GM19468 (cell line): ENCODE measurements around the gene LUZP2.

ENCODE experiments used
- ATAC-seq: cut with Tn5 transposase; IDR thresholded peaks from one replicate; pipeline ENCODE4 v1.9.1; 2021; ENCODE audit warnings: mild to moderate bottlenecking, moderate library complexity, moderate number of reproducible peaks; ENCODE audit not compliant: unreplicated experiment; ENCODE audit errors: extremely low read depth

Gene LUZP2

DNA sequence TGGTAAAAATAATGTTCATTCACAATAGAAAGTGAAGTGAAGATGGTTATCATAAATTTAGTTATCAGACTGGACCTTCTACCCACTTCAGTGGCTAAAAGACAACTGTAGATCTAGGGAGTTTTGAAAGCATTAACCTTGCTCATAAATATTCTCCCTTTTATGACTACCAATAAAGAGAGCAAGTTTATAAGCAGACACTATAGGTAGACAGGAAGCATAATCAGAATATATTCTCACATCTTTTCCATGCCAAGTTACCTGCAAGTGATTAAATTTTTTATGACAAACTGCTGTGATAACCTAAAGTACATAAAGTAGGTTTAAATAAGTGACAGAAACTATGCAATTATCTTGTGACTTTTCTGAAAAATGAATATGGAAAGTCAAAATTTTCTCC, 62.5 kb downstream of the LUZP2 start:
- no peak for ATAC-seq

DNA sequence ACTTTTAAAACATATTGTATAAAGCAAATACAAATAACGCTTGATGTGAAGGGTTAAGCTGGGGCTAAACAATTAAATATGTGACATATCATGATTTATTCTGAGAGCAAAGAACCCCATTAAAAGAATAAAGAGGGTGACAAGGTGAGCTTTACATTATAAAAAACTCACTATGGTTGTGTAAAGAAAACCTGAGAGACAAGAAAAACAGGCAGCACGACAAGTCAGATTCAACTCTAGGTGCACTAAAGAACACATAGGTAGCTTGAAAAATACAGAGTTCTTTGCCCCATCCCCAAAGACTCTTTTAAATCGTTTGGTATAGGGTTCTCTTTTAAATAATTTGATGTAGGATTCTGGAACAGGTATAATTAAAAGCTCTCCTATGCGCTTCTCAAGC, 63.5 kb downstream of the LUZP2 start:
- no peak for ATAC-seq

DNA sequence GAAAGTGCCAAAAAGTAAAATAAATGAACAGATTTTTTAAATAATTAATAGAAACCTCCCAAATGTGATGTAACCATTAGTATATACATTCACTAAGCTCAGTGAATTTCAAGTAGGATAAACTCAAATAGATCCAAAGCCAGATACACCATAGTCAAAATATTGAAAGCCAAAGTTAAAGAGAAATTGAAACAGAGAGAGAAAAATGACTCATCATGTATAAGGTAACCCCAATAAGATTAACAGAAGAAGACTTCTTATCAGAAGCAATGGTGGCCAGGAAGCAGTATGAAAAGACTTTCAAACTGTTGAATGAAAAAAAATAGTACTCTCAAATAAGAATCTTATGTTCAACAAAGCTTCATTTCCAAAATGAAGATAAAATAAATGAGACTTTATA, 70.5 kb downstream of the LUZP2 start:
- no peak for ATAC-seq

DNA sequence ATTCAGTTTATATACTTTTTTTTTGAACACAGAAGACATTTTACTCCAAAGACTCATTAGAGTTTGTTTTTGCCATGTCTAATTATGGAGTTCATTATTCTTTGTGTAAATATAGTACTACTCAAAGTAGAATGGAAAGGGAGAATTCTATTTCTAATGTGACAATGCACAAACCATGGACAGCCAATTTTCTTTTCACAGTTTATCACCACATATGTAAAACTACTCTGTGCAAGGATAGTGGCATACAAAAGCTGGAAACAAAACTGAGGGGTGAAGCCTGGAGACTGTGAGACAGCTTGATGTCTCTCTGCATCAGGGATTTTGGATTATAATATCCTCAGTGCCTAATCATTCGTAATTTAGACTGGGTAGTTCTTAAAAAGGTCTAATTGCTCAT, 75.5 kb downstream of the LUZP2 start:
- ATAC-seq, result no peak

DNA sequence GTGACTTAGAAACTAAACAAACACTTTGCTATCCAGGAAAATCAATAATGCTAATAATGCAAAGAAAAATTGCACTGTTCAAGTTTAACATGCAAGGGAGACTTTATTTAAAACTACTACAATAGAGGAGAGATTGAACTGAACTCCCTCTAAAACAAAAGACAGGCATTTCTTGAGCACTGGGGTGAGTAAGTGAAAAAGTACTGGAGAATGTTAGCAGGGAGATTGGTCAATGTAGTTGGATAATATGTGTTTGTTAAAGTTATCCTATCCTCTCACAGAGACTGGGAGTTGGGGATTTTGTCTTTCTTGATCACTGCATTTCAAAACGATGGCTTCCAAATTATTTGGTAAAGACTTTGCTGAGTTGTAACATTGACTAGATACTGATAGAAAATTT, 77.6 kb downstream of the LUZP2 start:
- no peak for ATAC-seq

DNA sequence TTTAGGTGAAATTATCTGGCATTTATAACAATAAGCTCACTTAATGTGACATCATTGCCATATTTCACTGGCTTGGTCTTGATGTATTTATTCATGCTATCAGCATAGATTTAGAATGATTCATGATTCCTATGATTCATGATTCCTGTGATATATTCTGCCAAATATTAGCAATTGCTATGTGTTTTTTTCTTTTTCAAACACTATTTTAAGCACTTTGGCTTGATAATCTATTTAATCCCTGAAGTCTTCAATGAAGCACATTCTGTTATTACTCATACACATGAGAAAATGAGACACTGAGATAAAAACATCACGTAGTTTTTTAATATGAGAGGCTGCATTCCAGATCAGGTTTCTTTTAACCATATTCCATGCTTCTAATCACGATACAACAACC, 78.5 kb downstream of the LUZP2 start:
- no peak for ATAC-seq

DNA sequence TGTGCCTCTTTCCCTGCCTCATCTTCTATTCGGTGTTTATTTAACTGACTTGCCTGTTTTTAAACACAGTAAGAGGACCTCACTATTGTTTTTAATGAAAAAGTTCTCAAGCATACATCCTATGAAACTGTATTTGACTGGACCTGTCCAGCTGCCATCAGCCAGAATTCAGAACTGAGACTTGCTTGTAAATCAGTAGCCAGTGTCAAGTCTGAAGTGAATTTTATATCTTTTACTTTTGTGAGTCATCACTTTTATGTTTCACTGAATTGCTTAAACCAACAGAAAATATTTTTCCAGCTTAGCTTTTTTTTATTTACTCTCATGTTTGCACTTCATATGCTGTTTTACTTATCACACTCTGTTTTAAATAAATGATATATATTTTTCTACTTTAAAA, 88.3 kb downstream of the LUZP2 start:
- peak; percentile 42 for ATAC-seq

DNA sequence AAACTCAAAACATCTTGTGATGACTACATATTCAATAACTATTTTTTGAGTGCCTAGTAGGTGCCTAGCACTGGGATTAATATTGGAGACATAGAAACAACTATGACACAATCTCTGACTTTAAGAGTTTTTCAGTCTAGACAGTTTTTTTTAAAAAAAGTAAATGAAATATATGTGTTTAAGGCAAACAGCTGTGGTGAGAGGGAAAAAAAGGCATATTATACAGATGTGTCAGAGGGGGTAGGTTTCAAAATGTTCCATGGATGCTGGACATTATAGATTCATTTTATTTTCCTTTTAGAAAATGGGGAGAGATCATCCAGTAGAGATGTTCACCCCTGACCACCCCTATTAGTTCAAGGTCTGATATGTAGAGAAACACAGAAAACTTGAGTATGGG, 90.8 kb downstream of the LUZP2 start:
- no peak for ATAC-seq

DNA sequence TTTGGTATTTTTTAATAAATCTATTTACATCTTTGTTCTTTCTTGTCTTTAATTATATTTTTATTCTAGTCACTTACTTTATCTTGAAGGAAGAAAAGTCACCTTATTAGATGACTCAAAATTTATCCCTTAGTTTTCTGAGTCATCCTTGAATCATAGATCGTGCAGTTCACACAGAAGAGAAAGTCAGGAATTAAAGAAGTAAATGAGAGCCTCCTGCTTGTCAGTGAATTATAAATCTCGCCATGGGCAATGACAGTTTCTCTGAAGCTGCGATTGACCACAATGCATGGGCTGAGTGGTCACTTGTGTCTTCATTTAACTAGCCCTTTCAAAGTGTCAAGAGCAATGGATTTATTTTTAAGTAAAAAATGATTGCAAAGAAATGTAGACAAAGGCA, 91.2 kb downstream of the LUZP2 start:
- ATAC-seq, result no peak

DNA sequence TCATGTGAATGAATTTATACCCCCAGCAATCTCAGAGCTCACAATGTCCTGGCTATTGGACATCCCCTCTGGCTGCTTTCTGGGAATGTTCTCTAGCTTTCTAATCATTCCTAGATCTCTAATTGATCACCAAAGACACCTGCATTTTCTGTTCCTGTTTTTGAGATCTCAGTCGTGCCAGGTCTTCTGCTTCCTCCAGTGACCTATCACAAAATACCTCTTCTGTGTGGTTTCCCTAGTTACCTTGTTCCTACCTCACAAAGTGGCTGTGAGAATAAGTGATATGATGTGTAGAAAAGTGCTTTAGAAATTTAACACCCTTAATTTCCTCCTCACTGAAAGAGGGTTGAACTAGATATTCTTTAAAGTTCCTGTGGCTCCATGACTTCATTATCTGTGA, 92.2 kb downstream of the LUZP2 start:
- peak; percentile 56 for ATAC-seq

DNA sequence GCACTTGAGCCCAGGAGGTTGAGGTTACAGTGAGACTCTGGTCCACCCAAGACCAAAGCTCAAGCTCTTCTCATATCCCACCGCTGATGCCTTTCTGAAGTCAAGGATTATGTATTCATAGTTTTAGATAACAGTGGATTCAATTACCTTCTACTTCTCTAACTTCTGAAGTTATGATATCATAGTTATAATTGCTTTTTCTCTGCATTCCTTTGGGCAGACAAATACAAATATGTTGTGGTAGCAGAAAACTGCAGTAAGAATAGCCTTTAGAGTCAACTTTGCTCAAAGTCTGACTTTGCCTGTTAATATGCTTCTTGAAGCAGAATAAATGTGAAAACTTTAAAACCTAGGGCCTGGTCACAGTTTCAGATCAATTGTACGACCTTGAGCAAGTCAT, 94.4 kb downstream of the LUZP2 start:
- no peak for ATAC-seq

DNA sequence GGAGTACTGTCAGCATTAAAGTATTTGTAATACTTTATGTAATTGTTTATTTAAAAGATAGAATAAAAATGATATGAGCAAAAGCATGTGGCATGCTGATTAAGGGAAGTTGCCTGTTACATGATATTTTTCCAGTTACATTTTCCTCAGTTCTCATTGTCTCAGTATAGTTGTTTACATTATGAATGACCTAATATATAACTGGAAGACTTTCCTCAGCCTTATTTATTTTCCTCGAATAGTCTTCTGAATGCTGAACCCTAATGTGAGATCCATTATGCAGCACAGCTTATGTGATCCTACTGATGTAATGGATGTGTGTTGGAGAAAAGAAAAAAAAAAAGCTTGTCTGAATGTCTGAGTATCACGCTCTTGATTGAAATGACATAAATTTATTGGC, 95.5 kb downstream of the LUZP2 start:
- ATAC-seq, result no peak

DNA sequence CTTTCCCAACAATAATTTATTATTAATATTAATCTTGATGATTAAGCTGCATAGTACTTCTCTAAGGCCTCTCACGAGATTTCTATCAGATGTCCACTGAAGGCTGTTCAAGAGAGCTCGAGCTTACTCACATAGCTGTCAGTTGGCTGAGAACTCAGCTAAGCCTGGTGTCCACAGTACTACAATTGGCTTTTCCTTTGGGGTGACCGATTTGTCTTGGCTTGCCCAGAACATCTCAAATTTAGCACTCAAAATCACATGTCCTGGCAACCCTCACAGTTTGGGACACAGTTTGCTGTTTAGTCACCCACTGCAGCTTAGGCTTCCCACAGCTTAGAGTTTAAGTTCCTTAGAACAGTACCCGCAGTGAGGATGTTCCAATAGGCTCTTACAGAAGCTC, 96.5 kb downstream of the LUZP2 start:
- ATAC-seq, result no peak

DNA sequence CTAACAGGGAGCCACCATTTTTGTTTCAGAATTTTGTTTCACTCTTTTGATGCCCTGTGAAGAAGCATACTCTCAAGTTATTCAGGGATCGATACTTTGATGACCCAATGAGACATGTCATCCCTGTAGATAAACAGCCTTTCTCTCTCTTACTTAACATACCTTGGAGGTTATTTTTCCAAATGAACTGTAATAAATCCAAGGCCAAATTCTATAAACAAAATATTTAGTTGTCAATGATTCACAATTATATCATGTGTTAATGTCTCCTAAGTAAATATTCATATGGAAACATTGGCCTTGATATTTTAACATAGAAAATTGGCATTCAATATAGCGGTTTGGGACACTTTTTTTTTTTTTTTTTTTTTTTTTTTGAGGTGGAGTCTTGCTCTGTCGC, 97.5 kb downstream of the LUZP2 start:
- ATAC-seq, result no peak

DNA sequence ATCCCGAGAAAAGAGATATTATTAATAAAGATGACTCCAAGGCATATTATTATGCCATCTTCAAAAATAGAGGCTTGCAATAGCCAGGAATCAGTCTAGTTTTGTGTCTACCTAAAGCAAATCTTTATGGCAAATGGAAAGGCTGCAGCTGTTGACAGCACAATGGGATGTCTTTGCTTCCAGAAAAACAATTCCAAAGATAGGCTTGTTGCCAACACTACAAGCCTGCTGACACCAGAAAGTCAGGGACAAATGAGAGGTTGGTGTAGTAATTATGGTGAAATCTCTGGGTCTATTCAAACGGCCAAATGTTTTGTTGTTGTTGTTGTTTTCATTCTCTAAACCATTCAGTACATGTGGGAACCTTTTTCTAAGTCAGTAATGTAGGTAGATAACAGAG, 101.8 kb downstream of the LUZP2 start:
- no peak for ATAC-seq

DNA sequence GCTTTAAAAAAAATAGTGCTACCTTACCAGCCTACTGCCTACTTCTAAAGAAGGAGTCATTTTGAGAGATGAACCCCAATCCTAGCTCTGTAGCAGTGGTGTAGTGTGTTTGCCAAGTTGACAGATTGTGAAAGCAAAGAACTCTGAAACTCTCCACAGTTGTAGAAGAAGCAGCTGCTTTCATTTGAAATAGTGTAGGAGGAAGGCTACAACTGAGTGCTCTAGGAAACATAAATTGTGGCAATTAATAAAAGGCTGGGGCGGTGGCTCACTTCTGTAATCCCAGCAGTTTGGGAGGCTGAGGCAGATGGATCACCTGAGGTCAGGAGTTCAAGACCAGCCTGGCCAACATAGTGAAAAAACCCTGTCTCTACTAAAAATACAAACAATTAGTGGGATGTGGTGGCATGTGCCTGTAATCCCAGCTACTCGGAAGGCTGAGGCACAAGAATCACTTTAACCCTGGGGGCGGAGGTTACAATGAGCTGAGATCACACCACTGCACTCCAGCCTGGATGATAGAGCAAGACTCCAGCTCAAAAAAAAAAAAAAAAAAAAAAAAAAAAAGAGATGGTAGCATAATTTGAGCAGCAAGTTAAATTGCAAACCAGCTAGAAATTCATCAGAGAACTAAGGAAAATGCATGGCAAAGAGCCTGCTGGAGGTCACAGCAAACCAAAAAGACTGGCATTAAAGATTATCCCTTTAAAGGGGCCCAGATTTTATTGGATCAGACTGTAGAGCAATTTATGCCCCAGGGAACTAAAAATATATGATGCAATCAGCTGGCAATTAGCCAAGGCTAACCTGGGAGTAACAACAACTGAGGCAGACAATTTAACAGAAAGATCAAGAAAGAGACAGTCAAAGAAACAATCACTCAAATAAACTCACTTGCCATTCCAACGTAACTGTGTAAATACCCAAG, 112.6 kb downstream of the LUZP2 start:
- ATAC-seq, result no peak

DNA sequence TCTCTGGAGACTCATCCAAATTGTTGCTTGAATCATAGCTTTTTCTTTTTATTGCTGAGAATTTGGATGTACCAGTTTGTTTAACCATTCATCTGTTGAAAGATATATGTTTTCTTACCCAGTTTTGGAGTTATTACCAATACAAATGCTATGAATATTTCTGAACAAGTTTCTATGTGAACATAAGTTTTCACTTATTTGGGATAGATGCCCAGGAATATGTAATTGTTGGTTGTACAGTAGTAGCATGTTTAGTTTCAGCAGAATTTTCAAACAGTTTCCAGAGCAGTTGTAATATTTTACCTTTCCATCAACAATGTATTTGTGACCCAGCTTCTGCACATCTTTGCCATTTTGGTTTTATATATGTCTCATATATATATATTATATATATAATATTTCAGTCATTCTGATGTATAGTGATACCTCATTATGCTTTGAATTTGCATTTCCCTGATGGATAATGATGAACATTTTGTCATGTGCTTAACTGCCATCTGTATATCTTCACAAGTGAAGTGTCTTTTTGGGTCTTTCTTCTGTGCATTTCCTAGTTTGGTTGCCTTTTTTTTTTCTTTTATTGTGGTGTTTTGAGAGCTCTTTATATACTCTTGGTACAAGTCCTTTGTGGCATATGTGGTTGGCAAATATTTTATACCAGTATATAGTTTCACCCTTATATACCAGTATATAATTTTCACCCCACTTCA, 118.8 kb downstream of the LUZP2 start:
- no peak for ATAC-seq

DNA sequence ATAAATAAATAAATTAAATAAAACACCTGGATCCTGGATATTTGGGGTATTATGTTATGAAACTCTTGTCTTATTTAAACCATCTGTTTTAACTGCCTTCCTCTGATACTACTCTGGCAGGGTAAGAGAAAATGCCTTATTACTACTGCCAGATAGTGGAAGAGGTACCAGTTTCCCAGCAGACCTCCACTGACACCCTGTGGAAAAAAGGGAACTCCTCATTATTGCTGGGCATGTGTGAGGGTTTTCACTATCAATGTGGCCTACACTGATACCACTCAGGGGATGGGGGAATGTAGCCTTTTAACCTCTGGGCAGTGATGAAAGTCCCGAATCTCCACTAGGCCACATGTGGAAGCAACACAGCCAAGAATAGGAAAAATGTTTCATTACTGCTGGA, 121.0 kb downstream of the LUZP2 start:
- ATAC-seq, result no peak

DNA sequence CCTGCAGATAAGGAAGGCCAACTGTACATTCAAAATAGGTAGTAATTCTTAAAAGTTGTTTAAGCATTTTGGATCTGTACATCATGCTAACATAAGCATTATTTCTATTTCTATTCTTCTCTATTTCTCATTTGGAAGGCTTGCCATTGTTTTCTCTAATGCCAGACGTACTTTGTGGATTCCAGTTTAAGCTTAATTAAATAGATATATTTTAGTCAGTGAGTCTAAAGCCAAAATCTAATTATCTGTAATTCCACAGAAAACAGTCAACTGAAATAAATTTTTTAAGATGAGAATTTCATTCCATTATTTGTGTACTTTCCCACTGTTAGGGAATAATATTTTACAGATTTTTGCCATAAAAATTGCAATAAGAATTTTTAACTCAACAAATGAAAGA, 123.0 kb downstream of the LUZP2 start:
- no peak for ATAC-seq

DNA sequence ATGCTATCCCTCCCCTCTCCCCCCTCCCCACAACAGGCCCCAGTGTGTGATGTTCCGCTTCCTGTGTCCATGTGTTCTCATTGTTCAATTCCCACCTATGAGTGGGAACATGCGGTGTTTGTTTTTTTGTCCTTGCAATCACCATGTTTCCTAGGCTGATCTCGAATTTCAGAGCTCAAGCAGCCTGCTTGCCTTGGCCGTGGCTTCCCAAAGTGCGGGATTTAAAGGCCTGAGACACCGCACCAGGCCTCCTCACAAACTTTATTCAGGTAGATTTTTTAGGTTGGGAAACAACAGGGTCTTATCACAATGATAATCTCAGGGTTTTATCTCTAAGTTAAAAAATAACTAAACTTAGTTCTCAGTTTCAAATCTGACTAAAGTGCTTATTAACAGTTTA, 125.4 kb downstream of the LUZP2 start:
- no peak for ATAC-seq

DNA sequence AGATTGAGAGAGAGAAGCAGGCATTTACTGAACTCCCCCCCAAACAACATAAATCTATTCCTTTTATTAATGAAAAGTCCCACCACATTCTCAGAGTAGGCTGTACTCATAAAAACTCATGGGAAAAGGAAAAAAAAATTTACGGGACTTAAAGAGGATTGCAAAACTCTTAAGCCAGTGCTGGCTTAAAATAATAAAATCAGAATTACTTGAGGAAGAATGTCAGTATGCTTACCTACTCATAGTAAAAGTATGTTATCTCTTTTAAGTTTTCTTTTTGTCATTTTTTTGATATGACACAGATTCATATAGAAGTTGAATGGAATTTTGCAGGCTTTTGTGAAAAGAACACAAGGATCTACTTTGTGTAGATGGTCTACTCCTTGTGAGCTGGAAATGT, 126.3 kb downstream of the LUZP2 start:
- no peak for ATAC-seq

DNA sequence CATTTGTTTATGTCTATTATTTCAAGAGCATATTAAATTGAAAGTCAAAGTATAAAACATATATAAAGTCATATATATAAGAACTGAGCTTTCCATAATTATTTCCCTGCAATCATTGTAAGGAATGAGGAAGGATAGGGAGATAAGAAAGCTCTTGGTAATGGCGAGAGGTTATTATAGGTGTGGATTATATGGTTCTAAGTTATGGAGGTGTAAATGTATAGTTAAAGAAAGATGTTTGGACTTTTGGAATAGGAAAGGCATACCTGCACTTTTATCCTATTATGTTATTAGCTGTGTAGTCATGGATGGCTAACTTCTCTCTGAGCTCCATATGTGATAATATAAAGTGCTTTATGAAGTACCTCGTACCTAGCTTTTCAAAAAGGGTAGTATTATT, 127.6 kb downstream of the LUZP2 start:
- ATAC-seq, result no peak
